GM12878 (cell line): Measurements from ENCODE around the gene THRB. TPM values are rescaled to one million over a fixed set of nuclear protein-coding genes. Genes with fewer than 3 reads are reported as not detected.

ENCODE experiments used
- ATAC-seq: fragments of 200-7000 bp; cut with Tn5 transposase; 3 replicates; pipeline ENCODE4 v1.9.1; 2020; ENCODE audit warnings: mild to moderate bottlenecking, moderate library complexity
- BruUV-seq: library from RNA; stranded (reverse); fragments of 400-500 nt; replicated peaks from 2 replicates; lab custom pipeline; 2021; lab: Mats Ljungman, UMichigan
- CTCF ChIA-PET: fragments of 300-600 bp; sonication (Branson Sonifier 250); formaldehyde crosslinking; extraction: SDS; loops from one replicate; lab custom pipeline; 2021; ENCODE audit warnings: inconsistent platforms; lab: Yijun Ruan, JAX
- POLR2A ChIA-PET: fragments of 350-600 bp; formaldehyde crosslinking; extraction: SDS; loops from one replicate; lab custom pipeline; 2021; ENCODE audit warnings: inconsistent platforms; lab: Charles Lee
- RAD21 ChIA-PET: fragments of 300-600 bp; sonication (Branson Sonifier 250); formaldehyde crosslinking; loops from one replicate; lab custom pipeline; 2023; ENCODE audit warnings: antibody characterized with exemption; ENCODE audit not compliant: unreplicated experiment; lab: Charles Lee
- SMC1A ChIA-PET: fragments of 300-600 bp; sonication (Branson Sonifier 250); formaldehyde crosslinking; loops from one replicate; lab custom pipeline; 2023; ENCODE audit not compliant: unreplicated experiment, uncharacterized antibody; lab: Charles Lee
- DNase-seq: peaks from one replicate; pipeline ENCODE4 v3.0.0-alpha.2; 2011; ENCODE audit warnings: low read depth, low spot score
- FAIRE-seq: peaks from 3 replicates; lab custom pipeline; 2011; peaks lifted over from hg19 to GRCh38; lab: Jason Lieb, UNC
- H2AFZ ChIP-seq: 2 replicates; pipeline ENCODE4 v1.6.0; 2011; ENCODE audit warnings: low read depth, low read length, control low read depth; ENCODE audit not compliant: control insufficient read depth
- H3K27ac ChIP-seq: 2 replicates; pipeline ENCODE4 v1.5.1; 2011; ENCODE audit warnings: control low read depth; ENCODE audit not compliant: control insufficient read depth, insufficient read depth
- H3K27me3 ChIP-seq, 2 experiments: replicated peaks in 1 of 2; 2 replicates each; pipeline versions ENCODE4 v1.6.0 to v1.6.1; 2011; ENCODE audit warnings: low read length in 1 of 2; ENCODE audit not compliant: control insufficient read depth in 2 of 2, insufficient read depth in 2 of 2
- H3K36me3 ChIP-seq, 2 experiments: 2 replicates each; pipeline ENCODE4 v1.5.1; 2011; ENCODE audit warnings: low read length in 1 of 2; ENCODE audit not compliant: control insufficient read depth in 2 of 2, insufficient read depth in 2 of 2
- H3K4me1 ChIP-seq: 2 replicates; pipeline ENCODE4 v1.6.1; 2011; ENCODE audit warnings: mild to moderate bottlenecking, low read length, moderate library complexity, mixed read lengths; ENCODE audit not compliant: control insufficient read depth, insufficient read depth
- H3K4me2 ChIP-seq: 2 replicates; pipeline ENCODE4 v1.6.0; 2011; ENCODE audit warnings: control low read depth; ENCODE audit not compliant: control insufficient read depth, insufficient read depth
- H3K4me3 ChIP-seq: fragments of 200-600 bp; sonication (generic); 2 replicates; pipeline ENCODE4 v1.5.1; 2016
- H3K79me2 ChIP-seq: 2 replicates; pipeline ENCODE4 v1.6.0; 2011; ENCODE audit warnings: low read length; ENCODE audit not compliant: control insufficient read depth, insufficient read depth
- H3K9ac ChIP-seq: 2 replicates; pipeline ENCODE4 v1.8.0; 2011; ENCODE audit warnings: low read length, control low read depth, mixed read lengths; ENCODE audit not compliant: control insufficient read depth, insufficient read depth
- H3K9me3 ChIP-seq: replicated peaks from 3 replicates; pipeline ENCODE4 v1.5.1; 2011; ENCODE audit warnings: mild to moderate bottlenecking, low read length; ENCODE audit not compliant: control insufficient read depth, insufficient read depth
- H4K20me1 ChIP-seq: 2 replicates; pipeline ENCODE4 v1.6.0; 2011; ENCODE audit not compliant: control insufficient read depth, insufficient read depth
- CEBPZ ChIP-seq: fragments of 150-350 bp; IDR thresholded peaks from 2 replicates; pipeline ENCODE4 v1.6.1; 2016; ENCODE audit warnings: low read depth, low read length
- EZH2 ChIP-seq: IDR thresholded peaks from 2 replicates; pipeline ENCODE4 v1.6.1; 2012; ENCODE audit warnings: low read depth, mild to moderate bottlenecking, control low read depth, inconsistent platforms, low read length, borderline replicate concordance; ENCODE audit not compliant: control insufficient read depth
- MEF2A ChIP-seq: IDR thresholded peaks from 2 replicates; pipeline ENCODE4 v1.6.1; 2011; ENCODE audit warnings: low read depth, mild to moderate bottlenecking, low read length, moderate library complexity; ENCODE audit not compliant: insufficient read depth
- MXI1 ChIP-seq: fragments of 150-350 bp; IDR thresholded peaks from 2 replicates; pipeline ENCODE4 v1.6.1; 2011; ENCODE audit warnings: low read depth, mild to moderate bottlenecking, inconsistent platforms, low read length, improper control_type of control experiment
- NFYB ChIP-seq: IDR thresholded peaks from 2 replicates; pipeline ENCODE4 v1.6.1; 2011; ENCODE audit warnings: low read depth, mild to moderate bottlenecking, low read length, improper control_type of control experiment, moderate library complexity; ENCODE audit not compliant: insufficient read depth
- PAX5 ChIP-seq: IDR thresholded peaks from 2 replicates; pipeline ENCODE4 v1.6.1; 2011; ENCODE audit warnings: low read depth, low read length, borderline replicate concordance
- PML ChIP-seq: IDR thresholded peaks from 2 replicates; pipeline ENCODE4 v1.6.1; 2012; ENCODE audit warnings: low read length, inconsistent platforms
- SMAD1 ChIP-seq: fragments of 450-650 bp; IDR thresholded peaks from 2 replicates; pipeline ENCODE4 v1.6.1; 2018; ENCODE audit warnings: mild to moderate bottlenecking, low read depth; ENCODE audit not compliant: partially characterized antibody
- SMARCA5 ChIP-seq: fragments of 450-650 bp; IDR thresholded peaks from 2 replicates; pipeline ENCODE4 v1.6.1; 2017; ENCODE audit warnings: mild to moderate bottlenecking
- SMC3 ChIP-seq: IDR thresholded peaks from 2 replicates; pipeline ENCODE4 v1.6.1; 2011; ENCODE audit warnings: low read length, improper control_type of control experiment, borderline replicate concordance
- STAT3 ChIP-seq: IDR thresholded peaks from 2 replicates; pipeline ENCODE4 v1.6.1; 2011; ENCODE audit warnings: low read depth, low read length, improper control_type of control experiment
- TCF3 ChIP-seq: IDR thresholded peaks from 2 replicates; pipeline ENCODE4 v1.6.1; 2012; ENCODE audit warnings: low read depth, mild to moderate bottlenecking, low read length, borderline replicate concordance; ENCODE audit not compliant: insufficient read depth
- WRNIP1 ChIP-seq: IDR thresholded peaks from 2 replicates; pipeline ENCODE4 v1.6.1; 2011; ENCODE audit warnings: low read depth, low read length, improper control_type of control experiment, borderline replicate concordance
- YY1 ChIP-seq: IDR thresholded peaks from 2 replicates; pipeline ENCODE4 v1.6.1; 2011; ENCODE audit warnings: low read depth, mild to moderate bottlenecking, low read length
- ZNF24 ChIP-seq: fragments of 450-650 bp; IDR thresholded peaks from 2 replicates; pipeline ENCODE4 v1.6.1; 2017; ENCODE audit warnings: antibody characterized with exemption, mild to moderate bottlenecking
- WGBS: methylation state at CpG from one replicate; pipeline ENCODE4 v1.1.6; 2016; ENCODE audit warnings: low lambda C conversion rate; ENCODE audit not compliant: insufficient replicate concordance, insufficient coverage; ENCODE audit errors: missing lambda C conversion rate; 5-methylcytosine and 5-hydroxymethylcytosine counted together
- in situ Hi-C: fragments of 300-500 bp; cut with MboI; formaldehyde crosslinking; loops from 9 replicates; pipeline ENCODE4 v1.14.3; 2018; ENCODE audit warnings: mixed read lengths
- intact Hi-C: fragments of 100-400 bp; cut with micrococcal nuclease; formaldehyde crosslinking; loops from one replicate; pipeline ENCODE4 v1.14.2; 2022; ENCODE audit not compliant: unreplicated experiment
- polyA plus RNA-seq, 11 experiments: library from polyadenylated mRNA; depleted of rRNA in 4 of 11; unstranded in 6 of 11; stranded (reverse) in 5 of 11; fragments of >200 nt; fragmentation: Nextera tagmentation in 4 of 11; fragmentation: Illumina TruSeq in 1 of 11; extraction: Ambion mirVana in 4 of 11; extraction: Trizol in 1 of 11; gene quantifications; 1 replicate in 1 of 11; 2 replicates in 10 of 11; pipeline versions ENCODE4 v1.2.1 to v1.2.3, GENCODE V29; 2011 to 2016; ENCODE audit warnings: inconsistent platforms in 2 of 11, missing spikeins in 2 of 11, low read depth in 1 of 11
- total RNA-seq, 4 experiments: library from RNA; depleted of rRNA in 3 of 4; stranded (reverse); fragments of >200 nt in 3 of 4; fragmentation: Illumina TruSeq in 1 of 4; extraction: Trizol in 1 of 4; gene quantifications; 2 replicates each; pipeline versions ENCODE4 v1.2.1 to v1.2.3, GENCODE V29; 2013 to 2021
- TF ChIP-seq, protein P1 (sequence below): IDR thresholded peaks from 2 replicates; pipeline ENCODE4 v1.6.1; 2011; ENCODE audit warnings: borderline replicate concordance, low read depth, mild to moderate bottlenecking, moderate library complexity, low read length; ENCODE audit not compliant: insufficient read depth, poor library complexity, severe bottlenecking
- TF ChIP-seq, protein P2 (sequence below): IDR thresholded peaks from 2 replicates; pipeline ENCODE4 v1.6.1; 2012; ENCODE audit warnings: low read length, inconsistent platforms

THRB gene
- total and polyA plus RNA-seq, 10 of the 15 experiments (the other 5 are each of a cell fraction or from before 2014, with no cell fraction given): 0.05 TPM; not detected in 9

DNA sequence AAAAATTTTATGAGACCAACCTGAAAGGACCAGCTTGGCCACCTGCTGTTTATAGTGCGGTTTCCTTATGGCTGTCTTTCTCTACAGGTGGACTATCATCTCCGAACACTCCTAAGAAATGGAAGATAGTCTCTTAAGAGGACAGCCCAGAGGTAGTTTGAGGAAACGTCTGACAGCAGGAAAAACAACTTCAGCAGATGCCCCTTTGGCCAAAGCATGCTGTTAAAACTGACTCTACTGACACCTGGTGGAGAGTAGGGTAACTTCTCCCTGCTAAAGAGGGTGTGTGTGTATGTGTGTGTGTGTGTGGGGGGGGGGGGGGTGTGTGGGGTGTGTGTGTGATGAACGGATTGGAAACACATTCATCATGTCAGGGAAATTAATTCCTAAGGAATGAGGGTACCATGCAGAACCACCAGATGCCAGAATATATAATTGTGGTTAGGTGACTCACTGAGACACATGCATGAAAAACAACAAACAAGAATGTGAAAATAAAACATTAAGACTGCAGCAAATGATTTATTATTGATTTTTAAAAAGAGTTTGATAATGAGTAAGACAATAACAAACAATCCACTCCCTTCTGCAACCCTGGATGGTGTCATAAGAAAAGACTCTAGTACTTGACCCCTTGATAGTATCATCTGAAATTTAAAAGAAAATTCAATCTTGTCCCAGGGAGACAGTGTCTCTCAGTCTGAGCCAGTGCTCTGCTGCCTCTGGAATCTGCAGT is 256.5 kb downstream of the THRB start (continued):
- TF ChIP-seq EZH2 (no peak), ZNF24 (no peak), MEF2A (no peak), CEBPZ (no peak), STAT3 (no peak), SMC3 (peak; percentile 86), SMARCA5 (no peak), YY1 (peak; percentile 64; the same call in 1 of the 2 replicates)

DNA sequence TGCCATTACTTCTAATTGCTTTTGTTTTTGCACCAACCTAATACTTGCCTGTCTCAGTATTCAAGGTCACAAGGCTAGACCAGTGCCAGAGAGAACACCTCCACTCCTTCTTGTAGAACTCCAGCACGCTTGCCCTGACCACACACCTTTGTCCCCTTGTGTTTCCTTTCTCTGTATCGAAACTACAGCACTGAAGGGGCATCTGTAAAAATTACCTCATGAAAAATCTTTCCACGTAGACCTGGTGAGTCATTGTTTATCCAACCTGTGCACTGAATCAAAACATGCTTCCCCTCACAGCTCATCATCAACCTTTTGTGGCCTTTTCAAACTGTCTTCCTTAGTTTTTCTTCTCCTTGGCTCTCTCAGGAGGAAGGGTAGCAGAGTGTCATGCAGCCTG is 259.5 kb downstream of the THRB start:
- no peak for FAIRE-seq
- 0% methylated on average over 3 of the region's 3 CpGs for WGBS
- H4K20me1 ChIP-seq: no peaks in the 10 kb centered on the region
- ChIA-PET SMC1A (no interaction called here), RAD21 (no interaction called here), CTCF (interaction anchor here (1.0 to 1.3 kb wide), 3 partner anchors 11 to 236 kb away, joined by 3 read pairs; no protein-coding TSS in a partner anchor), POLR2A (no interaction called here)
- H3K9me3 ChIP-seq: no peaks in the 10 kb centered on the region
- H2AFZ ChIP-seq: no peak overlapping the region
- intact Hi-C loops (loop anchor here (2.0 kb wide), 1 partner anchor 344 kb away; no protein-coding TSS in a partner anchor), in situ Hi-C loops (no loop called here)
- no peak overlapping the region for H3K4me3 ChIP-seq
- no peak for DNase-seq
- no peaks in the 10 kb centered on the region; a peak in 1 of 4 replicates for H3K27me3 ChIP-seq
- no peaks in the 10 kb centered on the region for H3K79me2 ChIP-seq
- no peaks in the 10 kb centered on the region for H3K4me1 ChIP-seq
- H3K9ac ChIP-seq: no peak overlapping the region
- ATAC-seq: peak; percentile 45
- H3K36me3 ChIP-seq: no peaks in the 10 kb centered on the region
- BruUV-seq: no TSS peak
- H3K4me2 ChIP-seq: no peak overlapping the region
- H3K27ac ChIP-seq: no peak overlapping the region
- TF ChIP-seq, protein P1, sequence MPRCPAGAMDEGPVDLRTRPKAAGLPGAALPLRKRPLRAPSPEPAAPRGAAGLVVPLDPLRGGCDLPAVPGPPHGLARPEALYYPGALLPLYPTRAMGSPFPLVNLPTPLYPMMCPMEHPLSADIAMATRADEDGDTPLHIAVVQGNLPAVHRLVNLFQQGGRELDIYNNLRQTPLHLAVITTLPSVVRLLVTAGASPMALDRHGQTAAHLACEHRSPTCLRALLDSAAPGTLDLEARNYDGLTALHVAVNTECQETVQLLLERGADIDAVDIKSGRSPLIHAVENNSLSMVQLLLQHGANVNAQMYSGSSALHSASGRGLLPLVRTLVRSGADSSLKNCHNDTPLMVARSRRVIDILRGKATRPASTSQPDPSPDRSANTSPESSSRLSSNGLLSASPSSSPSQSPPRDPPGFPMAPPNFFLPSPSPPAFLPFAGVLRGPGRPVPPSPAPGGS: no peak
- TF ChIP-seq WRNIP1 (no peak), MXI1 (no peak), TCF3 (no peak), PML (no peak), PAX5 (no peak), NFYB (no peak), SMAD1 (no peak)
- TF ChIP-seq, protein P2, sequence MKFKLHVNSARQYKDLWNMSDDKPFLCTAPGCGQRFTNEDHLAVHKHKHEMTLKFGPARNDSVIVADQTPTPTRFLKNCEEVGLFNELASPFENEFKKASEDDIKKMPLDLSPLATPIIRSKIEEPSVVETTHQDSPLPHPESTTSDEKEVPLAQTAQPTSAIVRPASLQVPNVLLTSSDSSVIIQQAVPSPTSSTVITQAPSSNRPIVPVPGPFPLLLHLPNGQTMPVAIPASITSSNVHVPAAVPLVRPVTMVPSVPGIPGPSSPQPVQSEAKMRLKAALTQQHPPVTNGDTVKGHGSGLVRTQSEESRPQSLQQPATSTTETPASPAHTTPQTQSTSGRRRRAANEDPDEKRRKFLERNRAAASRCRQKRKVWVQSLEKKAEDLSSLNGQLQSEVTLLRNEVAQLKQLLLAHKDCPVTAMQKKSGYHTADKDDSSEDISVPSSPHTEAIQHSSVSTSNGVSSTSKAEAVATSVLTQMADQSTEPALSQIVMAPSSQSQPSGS: no peak
